Panc1 (cell line): ENCODE results near the gene MS4A4A.

Source experiments
- CTCF ChIP-seq: fragments of 450-650 bp; IDR thresholded peaks from 2 replicates; pipeline ENCODE4 v1.5.1; 2017; ENCODE audit warnings: mild to moderate bottlenecking
- REST ChIP-seq, 2 experiments: IDR thresholded peaks; 2 replicates each; pipeline ENCODE4 v1.6.1; 2011 to 2012; ENCODE audit warnings: low read depth in 2 of 2, control low read depth in 1 of 2, low read length in 1 of 2, mild to moderate bottlenecking in 1 of 2, moderate library complexity in 1 of 2; ENCODE audit not compliant: insufficient read depth in 1 of 2

- TF ChIP-seq CTCF = peak; percentile 71
- no peak for TF ChIP-seq REST (IDR thresholded peaks at IDR 0.05; ENCODE audit: insufficient read depth in 1 of 2, low read depth in 2 of 2, low read length in 1 of 2)
These were observed 65.0 kb downstream of the MS4A4A start for GRCh38 chr11:60345489-60345888.
